Adrenal gland (tissue), 5 donors: ENCODE results near the gene FAM43B.

ENCODE experiments used
- CTCF ChIP-seq, 6 experiments: fragments of 450-650 bp in 4 of 6; fragments of 200-600 bp in 2 of 6; sonication (generic) in 1 of 6; IDR thresholded peaks; 1 replicate in 5 of 6; 2 replicates in 1 of 6; pipeline versions ENCODE4 v1.5.1 to v1.8.0; 2016 to 2021; ENCODE audit warnings: antibody characterized with exemption in 6 of 6, mild to moderate bottlenecking in 2 of 6, moderate library complexity in 1 of 6
- POLR2A ChIP-seq, 2 donors: fragments of 450-650 bp; IDR thresholded peaks; one replicate each; pipeline ENCODE4 v1.6.1; 2017; ENCODE audit warnings: antibody characterized with exemption in 2 of 2, mild to moderate bottlenecking in 2 of 2, moderate library complexity in 1 of 2
- donor health status: DM: no; HTN: no; CAD: no.

GRCh38 chr1:20530306-20530705 is 22.1 kb upstream of the FAM43B start:
- TF ChIP-seq CTCF (IDR thresholded peaks at IDR 0.05): no peak
- no peak for TF ChIP-seq POLR2A (IDR thresholded peaks at IDR 0.05)
